Activated CD8-positive, alpha-beta memory T cell treated with anti-CD3 and anti-CD28 coated beads, Interleukin-2, amount 50 U/mL, for 1 hour (primary cell): ENCODE results near the gene XYLB.
"Not testable (repeated sequence)": the region's sequence is repeated elsewhere in the genome, so short reads cannot be mapped to it uniquely, and the experiment has no call there.

ENCODE experiments used
- DNase-seq: peaks from one replicate; pipeline ENCODE4 v3.0.0-alpha.2; 2020; ENCODE audit errors: extremely low read depth

XYLB gene

GRCh38 chr3:38396239-38396638 lies 49.7 kb downstream of the XYLB start:
- no peak for DNase-seq

- DNase-seq, result no peak
Observed at GRCh38 chr3:38396861-38397260, 50.3 kb downstream of the XYLB start.

GRCh38 chr3:38397320-38397719 lies 50.7 kb downstream of the XYLB start:
- no peak for DNase-seq

GRCh38 chr3:38401246-38401962 lies 54.8 kb downstream of the XYLB start:
- DNase-seq, result no peak

- DNase-seq, result no peak
Observed at GRCh38 chr3:38404286-38404685, 57.7 kb downstream of the XYLB start.

GRCh38 chr3:38411591-38411990 lies 65.0 kb downstream of the XYLB start:
- DNase-seq, result no peak

- DNase-seq, result not testable (repeated sequence)
Observed at GRCh38 chr3:38420758-38421157, 74.2 kb downstream of the XYLB start.

GRCh38 chr3:38421679-38422336 lies 75.2 kb downstream of the XYLB start:
- DNase-seq, result no peak

- DNase-seq, result not testable (repeated sequence)
Observed at GRCh38 chr3:38426798-38427426, 80.3 kb downstream of the XYLB start.

GRCh38 chr3:38432871-38433658 lies 86.5 kb downstream of the XYLB start:
- not testable (repeated sequence) for DNase-seq

GRCh38 chr3:38433661-38434060 lies 87.1 kb downstream of the XYLB start:
- DNase-seq, result not testable (repeated sequence)

GRCh38 chr3:38438436-38439069 lies 92.0 kb downstream of the XYLB start:
- not testable (repeated sequence) for DNase-seq

GRCh38 chr3:38443205-38443604 lies 96.6 kb downstream of the XYLB start:
- DNase-seq, result not testable (repeated sequence)

- DNase-seq, result no peak
Observed at GRCh38 chr3:38446085-38446686, 99.6 kb downstream of the XYLB start.

GRCh38 chr3:38446812-38447211 lies 100.2 kb downstream of the XYLB start:
- DNase-seq, result no peak

- no peak for DNase-seq
Observed at GRCh38 chr3:38450853-38451252, 104.3 kb downstream of the XYLB start.

- DNase-seq, result peak; percentile 16
Observed at GRCh38 chr3:38453075-38453912, 106.7 kb downstream of the XYLB start, which contains the start of gene ACVR2B. Gene ACVR2B, plus strand, starts transcription at chr3:38453890. Its CDS starts 433 bp downstream, at chr3:38454323.

- DNase-seq, result no peak
Observed at GRCh38 chr3:38453913-38454177, 107.3 kb downstream of the XYLB start.

GRCh38 chr3:38454178-38454883 lies 107.7 kb downstream of the XYLB start:
- DNase-seq, result no peak
